GM21515 (cell line): ENCODE data around the gene NPR2.

Experiments
- ATAC-seq: cut with Tn5 transposase; IDR thresholded peaks from one replicate; pipeline ENCODE4 v1.9.1; 2021; ENCODE audit not compliant: unreplicated experiment

NPR2 gene

GRCh38 chr9:35798658-35799374 lies 7.4 kb downstream of the NPR2 start:
- no peak for ATAC-seq

GRCh38 chr9:35800530-35800929 lies 9.1 kb downstream of the NPR2 start:
- ATAC-seq = no peak

- no peak for ATAC-seq
Measured at GRCh38 chr9:35801328-35802128, 10.1 kb downstream of the NPR2 start.

GRCh38 chr9:35806101-35806500 lies 14.7 kb downstream of the NPR2 start:
- ATAC-seq = no peak

GRCh38 chr9:35808433-35808832 lies 17.0 kb downstream of the NPR2 start:
- no peak for ATAC-seq

GRCh38 chr9:35810122-35810521 lies 18.7 kb downstream of the NPR2 start:
- no peak for ATAC-seq

- ATAC-seq = no peak
Measured at GRCh38 chr9:35811381-35812024, 20.1 kb downstream of the NPR2 start.

- peak; percentile 61 for ATAC-seq
Measured at GRCh38 chr9:35812025-35812602, 20.7 kb downstream of the NPR2 start, which contains the start of gene SPAG8. TSS of gene SPAG8 (minus strand) at chr9:35812262. CDS start at chr9:35812147, 115 bp downstream.

GRCh38 chr9:35813434-35814105 lies 22.2 kb downstream of the NPR2 start:
- ATAC-seq = no peak

GRCh38 chr9:35814106-35814840 lies 22.9 kb downstream of the NPR2 start:
- ATAC-seq = peak; percentile 26

- ATAC-seq = peak; percentile 69
Measured at GRCh38 chr9:35814841-35815543, 23.6 kb downstream of the NPR2 start, which contains the start of gene HINT2. TSS of gene HINT2 (minus strand) at chr9:35815042. CDS start at chr9:35814979, 63 bp downstream.

- no peak for ATAC-seq
Measured at GRCh38 chr9:35816708-35817107, 25.3 kb downstream of the NPR2 start.

- no peak for ATAC-seq
Measured at GRCh38 chr9:35818341-35818740, 26.9 kb downstream of the NPR2 start.

- no peak for ATAC-seq
Measured at GRCh38 chr9:35820076-35820475, 28.7 kb downstream of the NPR2 start.

GRCh38 chr9:35822926-35823325 lies 31.5 kb downstream of the NPR2 start:
- no peak for ATAC-seq

GRCh38 chr9:35826071-35826701 lies 34.8 kb downstream of the NPR2 start:
- ATAC-seq = no peak

GRCh38 chr9:35827486-35827885 lies 36.1 kb downstream of the NPR2 start:
- no peak for ATAC-seq

GRCh38 chr9:35828716-35829083 lies 37.3 kb downstream of the NPR2 start, which contains the start of gene FAM221B:
TSS of gene FAM221B (minus strand) at chr9:35828732. CDS start at chr9:35826161, 2,571 bp downstream.
- ATAC-seq = peak; percentile 5
